ENCODE data around the gene DDX42. TPM values are rescaled to one million over a fixed set of nuclear protein-coding genes. Genes with fewer than 3 reads are reported as not detected.

Gene DDX42
- total and polyA plus RNA-seq, 2 donors: 58.9 to 92.8 TPM

Other genes starting within 250 kb of the DDX42 start
- gene DCAF7, start 223.7 kb upstream of the DDX42 start, total RNA-seq: 26.0 TPM
- gene DCAF7, start 223.7 kb upstream of the DDX42 start, polyA plus RNA-seq: 19.8 TPM
- 10.1 TPM for gene TACO1, start 173.3 kb upstream of the DDX42 start, total RNA-seq
- 14.2 TPM for gene TACO1, start 173.3 kb upstream of the DDX42 start, polyA plus RNA-seq
- 15.5 TPM for gene MAP3K3, start 151.8 kb upstream of the DDX42 start, total RNA-seq
- gene MAP3K3, start 151.8 kb upstream of the DDX42 start, polyA plus RNA-seq: 21.0 TPM
- gene LIMD2, start 74.0 kb upstream of the DDX42 start, total RNA-seq: 202 TPM
- 309 TPM for gene LIMD2, start 74.0 kb upstream of the DDX42 start, polyA plus RNA-seq
- gene STRADA, start 32.4 kb upstream of the DDX42 start, total RNA-seq: 13.4 TPM
- 32.2 TPM for gene STRADA, start 32.4 kb upstream of the DDX42 start, polyA plus RNA-seq
- 34.7 TPM for gene CCDC47, start 573 bp upstream of the DDX42 start, total RNA-seq
- gene CCDC47, start 573 bp upstream of the DDX42 start, polyA plus RNA-seq: 25.9 TPM
- gene PSMC5, start 53.3 kb downstream of the DDX42 start, total RNA-seq: 31.7 TPM
- 179 TPM for gene PSMC5, start 53.3 kb downstream of the DDX42 start, polyA plus RNA-seq
- 32.9 TPM for gene FTSJ3, start 53.5 kb downstream of the DDX42 start, total RNA-seq
- 21.0 TPM for gene FTSJ3, start 53.5 kb downstream of the DDX42 start, polyA plus RNA-seq
- gene SMARCD2, start 68.5 kb downstream of the DDX42 start, total RNA-seq: 72.1 TPM
- 68.9 TPM for gene SMARCD2, start 68.5 kb downstream of the DDX42 start, polyA plus RNA-seq
- gene CSH2, start 99.5 kb downstream of the DDX42 start, total RNA-seq: 1.0 TPM
- gene CSH2, start 99.5 kb downstream of the DDX42 start, polyA plus RNA-seq: 11.2 TPM
- 0.24 TPM for gene GH2, start 107.8 kb downstream of the DDX42 start, total RNA-seq
- gene GH2, start 107.8 kb downstream of the DDX42 start, polyA plus RNA-seq: 1.2 TPM
- 2.3 TPM for gene CSH1, start 122.4 kb downstream of the DDX42 start, total RNA-seq
- gene CSH1, start 122.4 kb downstream of the DDX42 start, polyA plus RNA-seq: 11.6 TPM
- gene CSHL1, start 137.1 kb downstream of the DDX42 start, total RNA-seq: 0.24 TPM
- 1.3 TPM for gene CSHL1, start 137.1 kb downstream of the DDX42 start, polyA plus RNA-seq
- 0.33 TPM for gene GH1, start 144.7 kb downstream of the DDX42 start, total RNA-seq
- 3.1 TPM for gene GH1, start 144.7 kb downstream of the DDX42 start, polyA plus RNA-seq
- 19.5 TPM for gene CD79B, start 158.2 kb downstream of the DDX42 start, total RNA-seq
- gene CD79B, start 158.2 kb downstream of the DDX42 start, polyA plus RNA-seq: 34.1 TPM
- gene SCN4A, start 198.7 kb downstream of the DDX42 start, total RNA-seq: 0.19 TPM
- gene SCN4A, start 198.7 kb downstream of the DDX42 start, polyA plus RNA-seq: 0.46 TPM
- 0.28 TPM for gene PRR29, start 224.2 kb downstream of the DDX42 start, total RNA-seq
- gene PRR29, start 224.2 kb downstream of the DDX42 start, polyA plus RNA-seq: 0.43 TPM
- 53.9 TPM for gene ICAM2, start 246.5 kb downstream of the DDX42 start, total RNA-seq
- 38.6 TPM for gene ICAM2, start 246.5 kb downstream of the DDX42 start, polyA plus RNA-seq

Measured in thymus (tissue), 2 donors.